Hematopoietic multipotent progenitor cell treated with erythropoietin and hydrocortisone succinate and interleukin-3 and kit ligand, for 17 days (in vitro differentiated cells): ENCODE measurements around the gene OGG1.

Experiments
- DNase-seq: peaks from one replicate; pipeline ENCODE4 v3.0.0-alpha.2; 2015; ENCODE audit warnings: low spot score

OGG1 gene

GRCh38 chr3:9786209-9786739 lies 36.5 kb downstream of the OGG1 start:
- DNase-seq, result no peak

DNA sequence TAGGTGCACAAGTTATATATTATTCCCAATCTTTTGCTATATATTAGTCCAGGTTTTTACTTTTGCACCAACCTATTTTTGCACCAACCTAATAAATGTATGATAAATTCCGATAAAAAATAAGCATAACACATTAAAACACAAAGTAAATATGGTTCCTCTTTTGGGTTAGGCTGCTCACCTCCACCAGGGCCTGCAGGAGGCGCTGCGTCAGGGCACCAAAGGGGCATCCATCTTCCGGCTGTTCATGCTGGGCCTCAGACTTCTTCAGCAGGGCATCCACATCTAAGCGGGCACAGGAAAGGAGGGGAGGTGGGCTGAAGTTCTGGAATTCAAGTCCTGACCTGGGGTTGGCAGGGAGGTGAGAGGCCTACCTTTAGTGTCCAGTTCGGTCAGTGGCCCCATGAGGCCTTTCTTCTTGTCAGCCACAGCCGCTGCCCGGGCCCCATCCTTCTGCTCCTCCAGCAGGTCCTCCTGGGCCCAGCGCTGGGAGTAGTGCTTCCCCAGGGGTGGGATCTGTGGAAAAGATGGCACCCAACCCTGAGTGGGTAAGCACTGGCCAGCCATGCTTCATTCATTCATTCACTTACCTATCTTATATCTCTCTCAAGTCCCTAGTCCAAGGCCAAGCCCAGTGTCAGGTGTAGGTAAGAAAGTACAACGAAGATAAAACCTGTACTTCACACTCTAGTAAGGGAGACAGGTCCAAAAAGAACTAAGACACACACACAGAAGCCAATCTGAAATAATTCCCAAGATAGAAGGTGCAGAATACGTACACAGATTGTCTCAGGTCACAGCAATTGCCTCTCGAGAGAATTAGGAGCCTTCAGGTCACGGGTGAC lies 37.3 kb downstream of the OGG1 start:
- DNase-seq, result no peak

- no peak for DNase-seq
These were observed 38.0 kb downstream of the OGG1 start for GRCh38 chr3:9787714-9788113.

GRCh38 chr3:9791127-9791526 lies 41.4 kb downstream of the OGG1 start:
- no peak for DNase-seq

GRCh38 chr3:9791790-9792404 lies 42.1 kb downstream of the OGG1 start:
- DNase-seq, result no peak

DNA sequence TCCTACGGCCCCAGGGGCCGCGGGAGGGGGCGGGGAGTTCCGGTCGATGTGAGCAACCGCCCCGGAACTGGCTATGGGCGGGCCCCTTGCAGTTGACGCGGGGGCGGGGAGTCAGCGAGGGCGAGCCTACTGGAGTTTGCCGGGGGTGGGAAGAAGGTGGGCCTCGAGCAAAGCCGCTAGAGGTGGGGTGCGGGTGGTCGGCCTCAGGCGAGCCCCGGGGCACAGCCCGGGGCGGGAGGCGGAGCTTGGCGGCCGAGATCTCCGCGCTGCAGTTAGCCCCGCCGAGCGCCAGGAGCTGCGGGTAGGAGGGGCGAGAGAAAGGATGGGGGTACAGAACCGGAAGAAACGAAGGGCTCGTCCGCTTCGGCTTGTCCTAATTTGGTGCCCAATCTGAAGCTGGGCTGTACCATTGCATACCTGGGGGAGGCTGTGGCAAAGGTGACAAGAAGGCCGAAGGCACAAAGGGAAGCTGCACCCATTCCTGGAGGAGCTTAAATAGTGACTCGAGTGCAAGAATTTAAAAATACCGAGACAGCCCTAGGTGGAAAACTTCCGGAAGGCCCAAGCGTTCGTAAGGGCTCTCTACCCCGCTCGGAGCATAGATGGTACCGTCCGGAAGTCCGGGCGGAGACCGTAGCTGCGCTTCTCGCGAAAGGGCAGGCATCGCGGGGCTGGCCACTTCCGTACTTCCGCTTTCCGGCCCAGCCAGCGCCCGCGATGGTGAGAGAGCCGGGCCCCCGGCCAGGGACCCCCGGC lies 42.8 kb downstream of the OGG1 start, which contains the start of the genes ARPC4 and TADA3:
ARPC4 (plus strand) TSS at position 678 of the 756 bp plus-strand sequence; CDS start at position 718, 40 bp downstream.
TADA3 (minus strand) TSS at position 69 of the 756 bp plus-strand sequence. CDS start 1,007 bp downstream, outside the sequence.
- DNase-seq, result peak; percentile 97

- peak; percentile 52 for DNase-seq
These were observed 43.5 kb downstream of the OGG1 start for GRCh38 chr3:9793161-9793781.

DNA sequence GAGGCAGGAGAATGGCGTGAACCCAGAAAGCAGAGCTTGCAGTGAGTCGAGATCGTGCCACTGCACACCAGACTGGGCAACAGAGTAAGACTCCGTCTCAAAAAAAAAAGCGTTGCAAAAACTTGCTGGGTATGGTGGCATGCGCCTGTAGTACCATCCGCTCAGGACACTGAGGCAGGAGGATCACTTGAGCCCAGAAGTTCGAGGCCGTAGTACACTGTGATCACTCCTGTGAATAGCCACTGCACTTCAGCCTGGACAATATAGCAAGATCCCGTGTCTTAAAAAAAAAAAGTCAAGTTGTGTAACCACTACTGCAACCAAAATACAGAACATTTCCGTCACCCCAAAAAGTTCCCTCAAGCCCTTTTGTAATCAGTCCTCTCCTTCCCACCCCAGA lies 44.6 kb downstream of the OGG1 start:
- DNase-seq, result no peak

- DNase-seq, result no peak
These were observed 45.5 kb downstream of the OGG1 start for GRCh38 chr3:9795207-9795606.

DNA sequence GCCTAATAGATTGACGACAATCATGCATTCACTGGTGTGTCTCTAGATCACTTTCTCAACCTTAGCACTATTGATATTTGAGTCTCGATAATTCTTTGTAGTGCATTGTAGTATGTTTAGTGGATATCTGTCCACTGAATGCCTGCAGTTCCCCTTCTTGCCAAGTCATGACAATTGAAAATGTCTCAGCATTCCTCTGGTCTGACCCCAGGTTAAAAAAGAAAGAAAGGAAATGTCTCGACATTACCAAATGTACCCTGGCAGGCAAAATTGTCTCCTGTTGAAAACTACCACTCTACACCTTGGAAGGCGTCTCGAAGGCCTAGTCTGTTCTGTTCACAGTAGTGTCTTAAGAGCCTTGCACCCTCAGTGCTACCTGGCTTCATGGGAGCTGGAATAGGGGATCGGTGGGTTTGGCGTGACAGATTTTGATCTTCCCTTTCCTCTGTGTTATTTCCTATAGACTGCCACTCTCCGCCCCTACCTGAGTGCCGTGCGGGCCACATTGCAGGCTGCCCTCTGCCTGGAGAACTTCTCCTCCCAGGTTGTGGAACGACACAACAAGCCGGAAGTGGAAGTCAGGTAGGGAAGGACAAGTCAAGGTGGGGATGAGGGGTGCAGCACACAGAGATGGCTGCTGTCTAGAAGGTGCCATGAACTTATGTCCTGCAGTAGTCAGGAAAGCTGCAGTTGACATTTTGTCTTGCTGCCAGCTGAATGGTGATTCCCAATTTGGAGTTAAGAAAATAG lies 47.6 kb downstream of the OGG1 start:
- DNase-seq, result no peak

DNA sequence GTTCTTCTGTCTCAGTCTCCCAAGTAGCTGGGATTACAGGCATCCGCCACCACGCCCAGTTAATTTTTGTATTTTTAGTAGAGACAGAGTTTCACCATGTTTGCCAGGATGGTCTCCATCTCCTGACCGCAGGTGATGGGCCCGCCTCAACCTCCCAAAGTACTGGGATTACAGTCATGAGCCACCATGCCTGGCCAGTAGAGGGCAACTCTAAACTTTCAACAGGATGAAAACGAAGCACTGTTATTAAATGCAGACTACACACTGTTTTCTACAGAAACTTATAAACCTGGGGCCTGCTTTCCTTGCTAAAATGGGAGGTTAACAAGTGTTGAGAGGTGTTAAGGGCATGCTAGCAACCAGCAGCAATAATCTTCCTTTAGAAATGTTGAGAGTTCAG lies 50.8 kb downstream of the OGG1 start:
- DNase-seq, result no peak

DNA sequence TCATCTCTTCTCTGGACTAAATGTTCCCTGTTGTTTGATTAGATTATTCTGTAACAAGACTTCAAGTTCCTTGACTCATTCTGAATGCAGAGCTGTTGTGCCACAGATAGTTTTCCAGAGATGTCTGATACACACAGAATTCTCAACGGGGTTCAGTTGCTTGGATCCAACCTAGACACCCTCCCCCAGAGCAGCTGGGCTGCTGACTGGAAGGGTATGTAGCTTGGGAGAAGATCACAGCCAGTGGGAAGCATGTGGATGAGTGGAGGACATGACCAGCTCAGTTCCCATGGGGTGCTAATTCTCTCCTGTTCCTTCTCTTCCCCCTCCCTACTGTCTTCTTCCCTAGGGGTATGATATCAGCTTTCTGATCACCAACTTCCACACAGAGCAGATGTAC lies 53.7 kb downstream of the OGG1 start:
- DNase-seq, result no peak

- DNase-seq, result no peak
These were observed 55.2 kb downstream of the OGG1 start for GRCh38 chr3:9804996-9805395.

- no peak for DNase-seq
These were observed 56.4 kb downstream of the OGG1 start for GRCh38 chr3:9806137-9806536.
